OCI-M2 (cell line): ENCODE data around the gene IQCE.
"Not testable (repeated sequence)": the region's sequence is repeated elsewhere in the genome, so short reads cannot be mapped to it uniquely, and the experiment has no call there.

ENCODE experiments used
- DNase-seq: peaks from one replicate; lab custom pipeline; 2025; ENCODE audit not compliant: unreplicated experiment; lab: John Stamatoyannopoulos, UW

Gene IQCE

DNA sequence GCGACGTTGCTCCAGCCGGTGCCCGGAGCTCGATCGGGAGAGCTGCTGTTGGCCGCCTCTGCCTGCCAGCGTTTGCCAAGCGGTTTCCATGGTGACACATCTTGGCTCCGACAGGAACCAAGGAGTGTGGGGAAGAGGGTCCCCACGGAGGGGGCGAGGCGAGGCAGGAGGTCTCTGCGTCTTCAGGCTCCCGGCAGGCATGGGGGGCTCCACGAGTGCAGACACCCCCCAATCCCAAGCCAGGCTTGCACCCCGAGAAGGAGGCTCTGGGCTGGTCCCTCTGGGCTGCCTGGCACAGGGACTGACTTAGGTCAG, 27.0 kb upstream of the IQCE start:
- DNase-seq: not testable (repeated sequence)

DNA sequence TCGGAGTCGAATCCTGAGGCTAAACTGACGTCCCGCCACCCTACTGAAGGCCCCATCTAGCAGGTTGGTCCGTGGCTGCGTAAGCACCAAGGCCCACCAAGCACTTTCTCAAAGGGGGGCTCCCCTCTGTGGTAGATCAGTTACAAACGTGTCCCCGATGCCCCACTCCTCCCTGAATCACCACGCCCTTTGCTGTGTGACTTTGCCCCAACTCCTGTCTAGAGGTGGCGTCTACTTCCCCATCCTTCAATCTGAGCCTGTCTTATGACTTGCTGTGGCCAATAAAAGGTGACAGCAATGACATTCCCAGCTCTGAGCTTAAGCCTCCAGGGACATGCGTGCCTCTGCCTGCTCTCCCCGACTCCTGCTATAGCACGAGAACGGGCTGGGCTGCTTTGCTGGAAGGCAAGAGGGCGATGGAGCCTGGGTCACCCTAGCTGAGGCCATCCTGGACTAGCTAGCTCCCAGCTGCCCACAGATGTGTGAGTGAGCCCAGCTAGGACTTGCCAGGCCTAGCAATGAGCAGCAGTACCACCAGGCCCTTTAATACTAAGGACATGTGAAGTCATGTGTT, 26.5 kb upstream of the IQCE start:
- DNase-seq: not testable (repeated sequence)

DNA sequence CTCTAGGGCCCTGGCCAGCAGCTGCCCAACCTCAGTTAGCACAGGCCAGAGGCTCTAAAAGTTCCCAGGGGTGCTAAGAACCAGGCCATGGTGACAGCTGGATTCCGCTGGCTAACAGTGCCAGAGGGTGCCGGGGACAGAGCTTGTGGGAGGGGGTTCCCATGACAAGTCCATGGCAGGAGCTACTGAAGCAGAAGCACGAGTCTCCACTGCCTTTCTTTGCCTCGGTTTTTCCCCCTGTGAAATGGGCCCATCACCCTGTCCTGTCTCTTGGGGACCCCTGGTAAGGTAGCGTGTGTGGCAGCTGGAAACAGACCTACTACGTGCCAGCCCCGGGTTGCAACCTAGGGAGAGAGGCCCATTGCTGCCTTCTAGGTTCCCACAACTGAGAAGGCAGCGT, 26.0 kb upstream of the IQCE start:
- not testable (repeated sequence) for DNase-seq

DNA sequence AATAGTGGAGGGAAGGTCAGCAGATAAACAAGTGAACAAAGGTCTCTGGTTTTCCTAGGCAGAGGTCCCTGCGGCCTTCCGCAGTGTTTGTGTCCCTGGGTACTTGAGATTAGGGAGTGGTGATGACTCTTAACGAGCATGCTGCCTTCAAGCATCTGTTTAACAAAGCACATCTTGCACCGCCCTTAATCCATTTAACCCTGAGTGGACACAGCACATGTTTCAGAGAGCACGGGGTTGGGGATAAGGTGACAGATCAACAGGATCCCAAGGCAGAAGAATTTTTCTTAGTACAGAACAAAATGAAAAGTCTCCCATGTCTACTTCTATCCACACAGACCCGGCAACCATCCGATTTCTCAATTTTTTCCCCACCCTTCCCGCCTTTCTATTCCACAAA, 25.2 kb upstream of the IQCE start:
- not testable (repeated sequence) for DNase-seq

DNA sequence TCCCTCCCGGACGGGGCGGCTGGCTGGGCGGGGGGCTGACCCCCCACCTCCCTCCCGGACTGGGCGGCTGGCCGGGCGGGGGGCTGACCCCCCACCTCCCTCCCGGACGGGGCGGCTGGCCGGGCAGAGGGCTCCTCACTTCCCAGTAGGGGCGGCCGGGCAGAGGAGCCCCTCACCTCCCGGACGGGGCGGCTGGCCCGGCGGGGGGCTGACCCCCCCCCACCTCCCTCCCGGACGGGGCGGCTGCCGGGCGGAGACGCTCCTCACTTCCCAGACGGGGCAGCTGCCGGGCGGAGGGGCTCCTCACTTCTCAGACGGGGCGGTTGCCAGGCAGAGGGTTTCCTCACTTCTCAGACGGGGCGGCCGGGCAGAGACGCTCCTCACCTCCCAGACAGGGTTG, 24.6 kb upstream of the IQCE start:
- not testable (repeated sequence) for DNase-seq

DNA sequence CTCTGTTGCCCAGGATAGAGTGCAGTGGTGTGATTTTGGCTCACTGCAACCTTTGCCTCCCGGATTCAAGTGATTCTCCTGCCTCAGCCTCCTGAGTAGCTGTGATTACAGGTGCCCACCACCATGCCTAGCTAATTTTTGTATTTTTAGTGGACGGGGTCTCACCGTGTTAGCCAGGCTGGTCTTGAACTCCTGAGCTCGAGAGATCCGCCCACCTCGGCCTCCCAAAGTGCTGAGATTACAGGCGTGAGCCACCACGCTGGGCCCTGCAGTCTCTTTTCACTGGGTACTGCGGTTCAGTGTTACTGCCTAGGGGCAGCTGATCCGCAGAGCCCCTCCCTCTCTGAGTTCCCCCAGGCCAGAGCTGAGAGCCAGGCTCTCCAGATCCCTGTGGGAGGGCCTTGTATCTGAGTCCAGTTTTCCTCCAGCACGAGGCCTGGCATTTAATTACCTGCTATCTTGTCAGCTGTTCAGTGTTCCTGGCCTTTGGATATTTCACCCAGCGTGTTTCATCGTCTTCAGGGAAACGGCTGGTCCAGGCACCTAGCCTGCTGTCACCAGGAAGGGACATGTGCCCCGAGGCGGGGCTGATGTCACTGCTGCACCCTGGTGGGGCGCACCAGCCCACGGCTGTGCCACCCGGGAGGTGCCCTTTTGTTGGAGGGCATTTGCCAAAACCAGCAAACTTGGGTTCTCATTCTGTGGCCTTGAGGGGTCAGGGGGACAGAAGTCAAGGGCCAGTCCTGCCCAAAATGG, 22.7 kb upstream of the IQCE start:
- DNase-seq: not testable (repeated sequence)

DNA sequence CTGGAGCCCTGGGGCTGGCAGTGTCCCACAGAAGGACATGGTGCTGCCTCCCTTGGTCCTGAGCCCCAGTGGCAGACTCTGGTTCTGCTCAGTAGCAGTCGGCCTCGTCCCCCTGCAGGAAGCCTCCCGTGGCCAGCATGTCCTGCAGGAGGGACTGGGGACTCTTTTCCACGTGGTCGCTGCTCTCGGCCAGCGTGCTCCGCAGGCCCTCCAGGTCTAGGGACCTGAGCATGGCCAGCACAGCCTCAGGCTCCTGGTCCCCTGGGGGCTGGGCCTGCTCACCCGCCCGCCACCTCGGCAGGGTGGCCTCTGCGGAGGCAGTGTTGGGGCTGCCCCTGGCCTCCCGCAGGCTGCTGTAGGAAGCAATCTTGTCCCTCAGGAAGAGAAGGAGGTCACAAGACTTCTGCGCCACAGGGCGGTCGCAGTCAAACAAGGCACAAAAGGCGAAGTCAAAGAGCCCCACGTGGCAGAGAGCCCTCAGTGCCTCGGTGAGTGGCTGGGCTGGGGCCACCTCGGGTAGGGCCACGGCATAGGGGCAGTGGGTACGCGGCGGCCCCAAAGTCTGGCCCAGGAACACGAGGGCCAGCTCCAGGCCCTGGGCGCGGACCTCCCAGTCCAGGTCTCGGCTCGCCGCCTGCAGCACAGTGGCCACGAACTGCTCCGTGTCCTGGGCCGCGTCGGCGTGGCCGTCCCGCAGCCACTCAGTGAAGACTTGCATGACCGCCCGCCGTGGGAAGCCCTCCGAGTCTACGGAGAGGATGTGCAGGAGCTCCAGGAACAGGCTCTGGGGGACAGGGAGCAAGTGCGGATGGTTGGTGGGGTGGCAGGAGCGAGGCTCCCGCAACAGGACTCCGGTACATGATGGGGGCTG, 20.6 kb upstream of the IQCE start:
- DNase-seq: no peak

DNA sequence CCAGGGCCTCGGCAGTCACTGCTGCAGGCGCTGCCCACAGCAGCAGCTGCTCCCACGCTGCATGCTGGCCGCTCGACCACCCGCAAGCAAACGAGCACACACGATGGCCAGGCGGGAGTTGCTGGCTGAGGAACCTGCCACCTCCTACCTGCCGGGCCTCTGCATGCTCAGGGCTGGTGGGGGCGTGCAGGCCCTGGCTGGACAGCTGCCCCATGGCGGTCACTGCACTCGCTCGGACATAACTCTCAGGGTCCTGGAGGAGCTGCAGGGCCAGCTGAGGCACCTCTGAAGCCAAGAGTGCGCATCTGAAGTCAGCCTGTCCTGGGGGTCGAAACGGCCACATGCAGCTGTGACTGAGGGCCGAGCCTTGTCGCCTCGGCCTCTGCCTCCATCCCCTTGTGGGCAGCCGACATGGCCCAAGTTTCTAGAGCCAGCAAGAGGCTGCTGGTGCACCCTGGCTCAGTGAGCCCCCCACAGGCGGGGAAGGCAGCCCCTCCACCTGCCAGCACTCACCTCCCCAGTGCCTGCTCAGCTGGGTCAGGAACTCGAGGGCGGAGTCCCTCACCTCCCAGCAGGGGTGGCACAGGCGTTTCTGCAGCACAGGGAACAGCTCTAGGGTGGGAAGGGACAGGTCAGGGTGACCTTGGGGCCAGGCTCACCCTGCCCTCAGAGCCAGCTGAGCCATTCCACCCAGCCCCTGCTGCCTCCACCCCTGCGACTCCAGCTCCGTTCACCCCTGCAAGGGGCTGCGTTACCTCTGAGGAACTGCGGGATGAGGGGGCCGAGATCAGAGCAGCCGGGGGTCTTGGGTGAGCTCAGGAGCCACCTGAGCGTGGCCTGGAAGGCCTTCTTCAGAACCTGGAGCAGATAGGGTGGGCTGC, 19.5 kb upstream of the IQCE start:
- DNase-seq: no peak

DNA sequence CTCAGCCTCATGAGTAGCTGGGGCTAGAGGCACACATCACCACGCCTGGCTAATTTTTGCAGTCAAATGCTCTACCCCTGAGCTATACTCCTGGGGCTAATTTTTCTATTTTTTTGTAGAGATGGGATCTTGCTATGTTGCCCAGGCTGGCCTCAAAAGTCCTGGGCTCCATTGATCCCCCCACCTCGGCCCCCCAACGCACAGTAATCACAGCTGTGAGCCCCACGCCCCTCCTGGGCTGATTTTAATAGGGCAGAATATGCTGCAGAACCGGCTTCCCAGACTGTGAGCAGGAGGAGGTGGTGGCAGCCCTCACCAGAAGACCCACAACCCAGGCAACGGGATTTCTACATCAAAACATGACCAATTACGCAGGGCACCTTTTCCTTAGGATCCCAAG, 18.6 kb upstream of the IQCE start:
- DNase-seq: no peak

DNA sequence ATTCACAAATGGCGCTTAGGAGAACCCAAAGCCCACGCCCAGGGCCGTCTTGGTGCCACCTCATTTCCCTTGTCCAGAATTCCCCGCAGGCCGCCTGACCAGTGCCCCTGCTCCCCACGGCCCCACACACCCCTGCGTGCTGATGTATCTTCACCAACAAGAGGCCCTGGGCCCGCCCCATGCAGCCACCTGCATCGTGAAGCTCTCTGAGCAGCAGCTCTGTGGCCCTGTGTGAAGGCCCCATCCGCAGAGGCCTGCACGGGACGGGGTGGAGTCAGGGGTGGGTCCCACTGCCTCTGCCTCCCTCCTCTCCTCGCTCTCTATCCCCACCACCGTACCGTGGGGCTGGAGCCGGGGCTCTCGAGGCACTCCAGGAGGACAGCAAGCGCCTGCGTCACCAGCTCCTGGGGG, 18.1 kb upstream of the IQCE start:
- no peak for DNase-seq

DNA sequence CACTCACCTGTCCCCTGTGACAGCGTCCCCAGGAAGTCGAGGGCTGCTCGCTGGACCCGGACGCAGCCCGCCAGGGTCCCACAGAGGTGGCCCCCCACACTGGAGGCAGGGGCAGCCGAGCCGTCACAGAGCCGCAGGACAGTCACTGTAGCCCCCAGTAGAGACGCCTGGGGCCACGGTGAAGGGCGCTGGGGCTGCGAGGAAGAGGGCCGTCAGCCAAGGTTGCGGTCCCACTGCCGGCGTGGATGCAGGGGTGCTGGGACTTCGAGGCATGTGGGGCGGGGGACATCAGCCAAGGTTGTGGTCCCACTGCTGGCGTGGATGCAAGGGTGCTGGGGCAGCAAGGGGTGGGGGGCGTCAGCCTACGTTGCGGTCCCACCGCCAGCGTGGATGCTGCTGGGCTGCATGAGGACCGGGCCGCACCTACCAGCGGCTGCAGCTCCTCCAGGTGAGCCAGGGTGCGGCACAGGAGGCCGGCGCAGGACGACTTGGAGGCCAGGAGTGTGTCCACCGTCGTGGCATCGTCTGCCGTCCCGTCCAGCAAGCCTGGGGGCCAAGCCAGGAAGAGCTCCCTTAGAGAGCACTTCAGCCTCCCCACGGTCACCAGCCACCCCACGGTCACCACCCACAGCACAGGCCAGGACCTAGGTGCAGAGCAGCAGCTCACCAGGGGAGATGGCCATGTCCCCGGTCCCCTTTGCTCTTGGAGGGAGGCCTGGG, 17.3 kb upstream of the IQCE start:
- no peak for DNase-seq

DNA sequence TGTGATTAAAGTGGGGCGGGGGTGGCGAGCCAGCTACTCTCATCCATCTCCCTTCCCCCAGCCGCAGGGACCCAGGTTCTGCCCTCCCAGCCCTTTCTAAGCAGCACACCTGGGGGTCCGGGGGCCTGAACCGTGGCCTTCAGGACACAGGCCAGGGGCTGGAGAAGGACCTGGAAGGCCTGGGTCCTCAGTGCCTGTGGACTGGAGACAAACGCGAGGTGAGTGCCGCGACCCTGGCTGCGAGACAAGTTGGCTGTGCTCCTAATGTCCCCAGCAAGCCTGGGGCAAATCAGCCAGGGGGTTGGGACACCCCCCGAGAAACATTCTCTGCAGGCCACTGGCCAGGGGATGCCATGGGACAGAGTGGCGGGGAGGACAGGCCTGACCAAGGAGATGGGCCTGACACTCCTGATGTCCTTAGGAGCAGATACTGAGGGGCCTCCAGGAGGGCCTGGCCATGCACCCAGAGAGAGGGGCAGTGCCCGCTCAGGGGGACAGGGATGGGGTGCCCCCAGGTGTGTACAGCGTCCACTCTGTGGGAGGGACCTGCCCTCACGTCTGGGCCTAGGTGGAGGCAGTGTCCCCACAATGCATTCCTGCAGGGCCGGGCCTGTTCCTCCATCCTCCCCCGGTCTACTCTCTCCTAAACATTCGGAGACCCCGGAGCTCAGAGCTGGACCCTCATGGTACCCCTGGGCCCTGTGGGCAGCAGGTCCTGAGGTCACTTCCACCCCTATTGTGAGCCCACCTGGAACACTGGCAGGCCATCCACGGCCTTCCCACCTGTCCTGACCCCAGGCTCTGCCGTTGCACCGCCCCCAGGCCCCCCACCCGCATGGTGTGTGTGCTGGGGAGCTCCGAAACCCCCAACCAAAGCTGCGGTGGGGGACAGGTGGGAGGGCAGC, 16.5 kb upstream of the IQCE start:
- no peak for DNase-seq

DNA sequence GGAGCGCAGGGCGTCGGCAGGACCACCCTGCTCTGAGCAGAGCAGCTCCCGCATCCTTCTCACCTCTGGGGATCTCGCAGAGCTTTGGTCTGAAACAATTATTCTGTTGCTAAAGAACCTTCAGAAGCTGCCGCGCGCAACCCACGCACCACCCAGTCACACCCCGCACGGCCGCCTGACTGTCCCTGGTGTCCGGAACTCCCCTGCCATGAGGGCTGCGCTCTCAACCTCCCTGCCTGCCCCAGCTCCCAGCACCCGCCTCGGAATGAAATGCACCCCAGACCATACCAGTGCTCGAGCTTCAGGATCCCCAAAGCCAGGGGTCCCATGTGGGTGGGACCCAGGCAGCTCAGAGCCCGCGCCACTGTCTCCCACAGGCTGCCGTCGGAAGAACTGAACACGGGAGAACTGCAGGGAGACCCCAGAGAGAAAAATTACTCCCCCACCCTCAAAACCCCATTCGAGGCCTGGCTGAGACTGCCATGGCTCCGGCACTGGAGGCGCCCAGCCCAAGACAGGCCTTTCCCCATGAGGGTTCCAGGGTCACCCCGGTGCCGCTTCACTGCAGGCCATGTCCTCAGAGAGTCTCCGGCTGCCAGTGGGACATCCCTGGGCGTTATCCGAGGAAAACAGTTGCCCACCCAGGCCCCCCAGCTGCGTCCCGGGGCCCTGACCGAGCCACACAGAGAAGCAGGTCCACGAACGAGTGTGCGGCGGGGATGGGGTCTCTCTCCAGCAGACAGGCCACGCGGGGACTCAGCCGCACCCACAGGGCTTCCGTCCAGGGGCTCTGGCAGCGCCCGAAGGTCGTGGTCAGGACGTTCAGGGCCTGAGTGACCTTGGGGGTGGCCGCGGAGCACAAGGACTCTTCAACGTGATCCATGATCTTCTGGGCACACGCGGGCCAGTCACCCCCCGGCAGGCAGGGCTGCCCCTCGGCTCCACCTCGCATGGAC, 15.6 kb upstream of the IQCE start:
- DNase-seq: no peak

DNA sequence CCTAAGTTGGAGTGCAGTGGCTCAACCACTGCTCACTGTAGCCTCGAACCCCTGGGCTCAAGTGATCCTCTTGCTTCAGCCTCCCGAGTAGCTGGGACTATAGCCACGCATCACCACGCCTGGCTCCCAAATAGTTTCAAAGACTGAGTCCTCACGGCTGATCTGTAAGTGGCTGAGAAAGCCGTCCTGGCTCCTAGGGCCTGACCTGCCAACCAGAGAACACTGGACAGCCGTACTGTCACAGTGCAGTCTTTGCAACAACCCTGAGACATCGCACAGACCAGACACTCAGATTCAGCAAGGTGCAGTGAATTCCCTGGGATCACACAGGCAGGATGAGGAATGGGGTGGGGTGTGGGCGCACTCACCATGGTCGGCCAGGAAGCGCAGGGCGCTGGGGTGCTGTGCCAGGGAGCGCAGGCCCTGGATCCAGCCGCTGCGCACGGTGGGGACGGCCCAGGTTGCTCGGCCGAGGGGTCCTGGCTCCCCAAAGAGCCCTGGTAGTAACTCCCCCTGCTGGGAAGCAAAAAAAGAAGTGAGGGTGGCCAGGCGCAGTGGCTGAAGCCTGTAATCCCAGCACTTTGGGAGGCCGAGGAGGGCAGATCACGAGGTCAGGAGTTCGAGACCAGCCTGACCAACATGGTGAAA, 14.1 kb upstream of the IQCE start:
- DNase-seq: no peak

DNA sequence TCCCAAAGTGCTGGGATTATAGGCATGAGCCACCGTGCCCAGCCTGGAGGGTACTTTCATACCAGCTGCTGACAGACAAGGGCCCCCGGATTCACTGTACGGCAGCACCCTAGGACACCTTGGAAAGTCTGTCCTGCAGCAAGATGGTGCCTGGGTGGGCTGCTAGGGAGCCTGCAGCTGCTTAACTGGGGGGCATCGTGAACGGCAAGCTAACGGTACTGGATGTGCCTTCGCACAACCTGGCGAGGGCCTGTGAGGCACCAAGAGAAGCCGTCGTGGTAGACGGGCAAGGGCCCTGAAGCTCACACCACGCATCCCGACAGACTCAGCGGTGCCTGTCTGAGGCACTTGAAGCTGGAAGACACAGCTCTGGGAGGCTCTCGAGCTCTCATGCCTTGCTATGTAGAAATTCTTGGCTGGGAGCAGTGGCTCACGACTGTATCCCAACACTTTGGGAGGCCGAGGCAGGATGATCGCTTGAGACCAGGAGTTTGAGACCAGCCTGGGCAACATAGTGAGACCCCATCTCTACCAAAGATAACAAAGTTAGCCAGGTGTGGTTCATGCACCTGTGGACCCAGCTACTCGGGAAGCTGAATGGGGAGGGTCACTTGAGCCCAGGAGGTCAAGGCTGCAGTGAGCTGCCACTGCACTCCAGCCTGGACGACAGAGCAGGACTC, 12.9 kb upstream of the IQCE start:
- DNase-seq: no peak

DNA sequence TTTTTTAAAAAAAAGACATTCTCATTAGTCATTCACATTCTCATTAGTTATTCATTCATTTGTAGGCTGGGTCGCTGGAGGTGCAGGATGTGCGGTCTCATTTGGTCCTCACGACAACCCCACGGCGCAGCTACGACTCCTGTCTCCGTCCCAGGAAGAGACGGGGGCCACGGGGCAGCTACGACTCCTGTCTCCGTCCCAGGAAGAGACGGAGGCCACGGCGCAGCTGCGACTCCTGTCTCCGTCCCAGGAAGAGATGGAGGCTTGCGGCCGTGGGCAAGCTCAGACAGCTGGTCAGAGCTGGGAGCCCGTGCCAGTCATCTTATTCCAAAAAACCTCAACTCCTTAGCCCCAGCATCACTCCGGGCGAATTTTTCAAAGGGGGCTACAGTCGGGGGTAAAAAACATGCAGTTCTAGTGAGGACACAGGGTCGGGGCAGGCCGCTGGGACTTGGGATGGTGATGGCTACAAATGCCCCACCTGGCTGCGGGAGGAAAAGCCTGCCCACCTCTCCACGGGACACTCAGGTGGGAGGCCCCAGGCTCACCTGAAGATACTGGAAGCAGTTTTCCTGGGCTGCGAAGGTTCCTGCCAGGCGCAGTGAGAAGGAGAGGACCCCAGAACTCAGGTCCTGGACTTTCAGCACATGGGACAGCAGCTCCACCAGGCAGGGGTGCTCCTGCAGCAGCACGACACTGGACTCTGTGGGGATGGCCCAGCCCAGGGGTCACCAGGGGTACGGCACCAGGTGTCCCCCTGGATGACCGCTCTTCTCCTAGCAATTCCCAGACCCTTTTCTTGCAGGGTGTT, 11.8 kb upstream of the IQCE start:
- no peak for DNase-seq
